Right ventricle myocardium inferior (tissue), 1 donor: ENCODE data around the gene RAD51AP2. TPM values are rescaled to one million over a fixed set of nuclear protein-coding genes. Genes with fewer than 3 reads are reported as not detected.
"Not testable (repeated sequence)": the region's sequence is repeated elsewhere in the genome, so short reads cannot be mapped to it uniquely, and the experiment has no call there.

ENCODE experiments used
- ATAC-seq: fragments of 200-7000 bp; cut with Tn5 transposase; one replicate; pipeline ENCODE4 v1.9.1; 2020; ENCODE audit warnings: mild to moderate bottlenecking, moderate library complexity
- DNase-seq: peaks from one replicate; pipeline ENCODE4 v3.0.0; 2021; ENCODE audit errors: missing footprints
- intact Hi-C: fragments of 100-400 bp; cut with DNase I; formaldehyde crosslinking; loops from one replicate; pipeline ENCODE4 v1.11.0; 2022
- total RNA-seq: library from RNA; stranded (reverse); fragmentation: NEBNext Ultra II Directional; extraction: Animal tissue kit (Norgen Biotek cat#: 25700); gene quantifications from one replicate; pipeline ENCODE4 v1.2.1, GENCODE V29; 2021
- donor health status: DM: no; HTN: yes; CAD: no; lungs with severe emphysema.

Gene RAD51AP2
- total RNA-seq, 1 donor from 2014 or later, result 0.11 TPM

DNA sequence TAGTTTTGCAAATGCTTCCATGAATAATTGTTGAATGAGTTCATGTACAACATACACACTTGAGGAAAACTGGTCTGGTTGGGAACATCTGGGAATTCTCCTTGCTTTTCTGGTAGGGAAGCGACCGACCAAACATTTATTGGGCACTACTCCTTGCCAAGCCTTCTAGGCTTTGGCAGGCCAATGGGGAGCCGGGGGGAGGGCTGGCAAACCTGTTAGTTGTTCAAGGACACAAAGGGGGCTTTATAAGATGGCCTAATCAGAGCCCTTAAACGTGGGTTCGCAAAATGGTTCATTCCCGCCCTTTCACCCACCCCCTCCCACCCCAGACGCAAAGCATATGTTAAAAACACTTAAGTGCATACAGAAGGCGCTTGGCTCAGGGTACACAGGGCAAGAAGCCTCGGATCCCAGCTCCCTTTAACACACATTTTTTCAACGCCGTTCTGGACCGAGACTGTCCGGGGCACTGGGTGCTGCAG lies 21.4 kb upstream of the RAD51AP2 start:
- DNase-seq (peak; percentile 46), ATAC-seq (peak; percentile 32)
- intact Hi-C loops, result loop anchor here (2.0 to 10.0 kb wide), 6 partner anchors 21 to 128 kb away; partner anchors contain the start of gene RAD51AP2

DNA sequence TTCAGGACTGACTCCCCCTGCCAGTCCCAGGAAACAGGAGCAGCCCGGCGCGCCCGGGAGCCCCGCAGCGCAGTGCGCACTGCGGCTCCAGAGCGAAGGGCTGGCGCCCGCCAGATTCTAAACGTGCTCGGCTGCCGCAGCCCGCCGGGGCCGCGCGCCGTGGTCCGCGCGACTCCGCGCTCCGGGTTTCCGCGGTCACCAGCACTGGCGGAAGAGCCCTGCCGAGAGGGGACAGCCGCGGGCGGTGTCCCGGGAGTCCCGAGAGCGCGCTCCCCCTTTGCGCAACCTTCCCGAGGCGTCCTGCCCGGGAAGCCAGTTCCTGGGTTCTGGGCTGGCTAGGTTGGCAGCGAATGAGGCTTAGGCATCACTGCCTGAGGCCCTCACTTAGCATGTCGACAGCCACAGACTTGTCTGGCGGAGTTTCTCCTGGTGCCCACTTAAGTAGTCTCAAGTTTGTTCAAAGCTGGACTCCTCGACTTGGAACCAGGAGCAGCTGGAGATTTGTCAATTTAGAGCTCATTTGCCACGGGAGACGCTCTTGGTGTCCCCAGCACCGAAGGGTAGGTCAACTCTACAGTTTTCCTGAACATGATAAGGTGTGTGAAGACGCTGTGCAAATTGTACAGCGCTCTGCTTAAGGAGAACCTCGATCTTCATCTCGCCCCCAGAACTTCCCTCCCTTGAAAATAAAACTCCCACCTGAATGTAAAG lies 20.8 kb upstream of the RAD51AP2 start:
- DNase-seq (peak; percentile 79), ATAC-seq (peak; percentile 89)
- intact Hi-C loops, result loop anchor here (2.0 to 5.0 kb wide), 3 partner anchors 20 to 73 kb away; partner anchors contain the start of gene RAD51AP2

DNA sequence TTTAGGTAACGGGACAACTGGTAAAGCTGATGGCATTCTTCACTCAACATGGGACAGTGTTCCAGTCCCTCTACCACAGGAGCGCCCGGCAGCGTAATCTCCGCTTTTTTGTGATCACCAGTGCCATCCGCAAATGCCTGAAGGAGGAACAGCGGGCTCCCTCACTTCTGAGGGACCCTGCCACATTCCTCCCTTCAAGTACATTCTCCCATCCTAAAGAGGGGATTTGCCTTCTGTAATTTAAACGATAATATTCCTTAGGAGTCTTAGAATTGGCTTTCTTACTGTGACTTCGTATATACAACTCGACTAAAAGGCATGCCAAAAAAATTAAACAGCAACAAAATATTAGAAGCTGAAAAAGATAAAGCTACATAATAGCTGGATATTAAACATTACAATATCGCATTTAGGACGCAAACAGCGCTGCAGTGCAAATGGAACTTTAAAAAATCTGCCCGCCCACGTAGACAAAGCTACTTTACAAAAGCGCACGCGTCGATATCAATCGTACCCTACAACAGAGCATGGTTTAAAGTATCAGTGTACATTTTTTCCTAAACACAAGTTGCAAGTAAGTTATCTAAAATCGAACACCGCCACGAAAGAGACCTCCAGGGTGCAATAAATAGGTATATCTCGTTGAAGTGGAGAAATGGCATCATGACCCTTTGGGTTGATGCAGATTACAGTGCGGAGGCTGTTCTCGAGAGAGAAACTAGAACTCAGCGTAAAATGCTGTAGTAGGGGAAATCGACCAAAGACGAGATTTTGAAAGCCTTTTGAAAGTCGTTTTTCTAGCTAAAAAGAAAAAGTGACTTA lies 20.0 kb upstream of the RAD51AP2 start:
- no peak for DNase-seq
- ATAC-seq, result peak; percentile 6
- intact Hi-C loops, result loop anchor here (2.0 to 5.0 kb wide), 3 partner anchors 19 to 74 kb away; partner anchors contain the start of gene RAD51AP2

- intact Hi-C loops, result loop anchor here (5.0 kb wide), 1 partner anchor 76 kb away; no protein-coding TSS in a partner anchor
- no peak for DNase-seq
- ATAC-seq, result no peak
These were observed 18.2 kb upstream of the RAD51AP2 start for GRCh38 chr2:17536416-17536815.

DNA sequence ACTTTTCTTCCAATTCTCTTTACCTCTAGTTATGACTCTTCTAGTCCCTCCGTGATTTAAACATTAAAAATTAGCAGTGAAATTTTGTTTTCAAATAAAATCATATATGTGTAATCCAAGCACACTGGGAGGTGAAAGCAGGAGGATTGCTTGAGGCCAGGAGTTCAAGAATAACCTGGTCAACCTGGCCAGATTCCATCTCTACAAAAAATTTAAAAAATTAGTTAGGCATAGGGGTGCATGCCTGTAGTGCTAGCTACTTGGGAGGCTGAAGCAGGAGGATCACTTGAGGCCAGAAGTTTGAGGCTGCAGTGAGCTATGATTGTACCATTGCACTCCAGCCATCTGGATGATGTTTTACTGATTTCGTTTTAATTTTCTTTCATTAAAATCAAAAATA lies 15.3 kb upstream of the RAD51AP2 start:
- intact Hi-C loops, result no loop called here
- no peak for ATAC-seq
- no peak for DNase-seq

DNA sequence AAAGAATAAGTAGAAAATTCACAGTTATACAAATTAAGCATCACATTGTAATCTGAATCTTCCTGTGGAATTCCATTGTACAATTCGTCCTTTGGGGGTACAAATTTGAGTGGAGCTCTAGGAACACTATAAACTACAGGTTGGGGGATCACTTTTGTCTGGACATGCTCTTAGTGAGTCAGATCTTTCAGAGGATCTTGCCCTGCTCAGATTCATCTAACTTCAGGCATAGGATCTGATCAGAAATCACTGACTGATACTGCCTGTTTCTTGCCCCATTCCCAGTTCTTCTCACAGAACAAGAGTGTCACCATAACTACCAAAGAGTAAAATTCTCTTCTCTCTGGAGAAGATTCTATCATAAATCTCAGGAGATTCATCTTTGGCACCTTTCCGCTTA lies 11.5 kb upstream of the RAD51AP2 start:
- intact Hi-C loops, result no loop called here
- ATAC-seq, result no peak
- DNase-seq, result no peak

DNA sequence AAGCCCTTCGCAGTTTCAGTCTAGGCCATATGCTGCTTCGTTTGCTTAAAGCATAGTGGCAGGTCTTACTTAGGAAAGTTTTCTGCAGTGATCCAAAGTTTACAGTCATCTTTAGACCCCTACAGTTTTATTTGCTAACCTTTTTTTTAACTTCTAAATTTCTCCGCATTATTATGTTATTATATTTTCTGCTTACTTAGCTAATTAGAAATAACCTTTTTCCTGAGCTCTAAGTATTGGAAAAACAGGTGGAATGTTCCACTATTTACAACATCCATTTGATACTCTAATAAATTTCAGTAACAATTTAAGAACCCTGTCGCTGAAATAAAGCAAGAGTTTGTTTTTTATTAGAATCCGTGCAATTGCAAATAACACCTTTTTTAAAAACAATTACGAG lies 4.1 kb upstream of the RAD51AP2 start:
- intact Hi-C loops, result no loop called here
- ATAC-seq (no peak), DNase-seq (no peak)

- DNase-seq, result no peak
- intact Hi-C loops, result no loop called here
These were observed 3.4 kb upstream of the RAD51AP2 start for GRCh38 chr2:17521621-17522020.

GRCh38 chr2:17520761-17521160 lies 2.5 kb upstream of the RAD51AP2 start:
- DNase-seq, result no peak
- no peak for ATAC-seq
- intact Hi-C loops, result no loop called here

More at GRCh38 chr2:17521621-17522020, 3.4 kb upstream of the RAD51AP2 start:
- ATAC-seq, result no peak

GRCh38 chr2:17519486-17519885 lies 1.2 kb upstream of the RAD51AP2 start:
- ATAC-seq (no peak), DNase-seq (no peak)
- intact Hi-C loops, result loop anchor here (2.0 to 5.0 kb wide), 2 partner anchors 19 to 58 kb away; no protein-coding TSS in a partner anchor

GRCh38 chr2:17517481-17518211 lies 594 bp downstream of the RAD51AP2 start:
- intact Hi-C loops, result loop anchor here (2.0 to 5.0 kb wide), 2 partner anchors 21 to 60 kb away; no protein-coding TSS in a partner anchor
- DNase-seq, result no peak
- ATAC-seq, result no peak

DNA sequence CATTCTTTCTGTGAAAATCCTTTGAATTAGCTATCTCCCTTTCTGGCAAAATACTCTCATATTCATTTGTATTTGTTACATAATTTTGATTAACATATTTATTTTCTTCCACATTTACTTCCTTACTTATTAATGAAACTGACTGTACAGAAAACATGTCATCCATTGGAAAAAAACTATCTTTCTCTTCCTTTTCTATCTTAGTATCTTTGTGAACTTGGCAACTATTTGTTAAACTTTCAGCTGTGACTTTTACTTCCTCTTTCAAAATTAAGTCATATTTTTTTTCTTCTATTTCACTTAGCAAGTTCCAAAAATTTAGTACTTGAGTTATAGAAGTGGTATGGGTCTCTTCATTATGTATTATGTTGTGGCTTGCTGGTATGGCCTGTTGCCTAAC lies 2.6 kb downstream of the RAD51AP2 start:
- intact Hi-C loops, result loop anchor here (5.0 kb wide), 1 partner anchor 62 kb away; no protein-coding TSS in a partner anchor
- no peak for ATAC-seq
- no peak for DNase-seq

- DNase-seq, result no peak
- intact Hi-C loops, result no loop called here
- ATAC-seq, result no peak
These were observed 11.3 kb downstream of the RAD51AP2 start for GRCh38 chr2:17506736-17507616.

GRCh38 chr2:17497718-17498117 lies 20.5 kb downstream of the RAD51AP2 start:
- no peak for ATAC-seq
- no peak for DNase-seq
- intact Hi-C loops, result no loop called here

DNA sequence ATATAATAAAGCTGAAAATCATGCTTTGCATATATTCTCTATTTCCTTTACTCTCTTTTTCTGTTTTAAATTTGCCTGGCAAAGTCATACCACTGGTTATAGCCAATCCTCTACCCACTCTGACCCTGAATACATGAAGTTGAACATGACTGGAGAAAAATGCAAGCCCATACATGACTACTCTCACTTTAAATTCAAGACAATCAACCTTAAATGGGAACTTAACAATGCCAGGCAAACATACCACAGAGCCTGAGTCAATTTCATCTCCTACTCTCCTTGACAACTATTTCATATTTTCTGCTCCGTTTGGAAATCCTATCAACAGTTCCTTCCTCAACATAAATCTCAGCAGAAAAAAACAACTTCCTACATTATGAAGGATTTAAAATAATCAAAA lies 22.6 kb downstream of the RAD51AP2 start:
- intact Hi-C loops, result no loop called here
- DNase-seq (no peak), ATAC-seq (no peak)

GRCh38 chr2:17490165-17490564 lies 28.1 kb downstream of the RAD51AP2 start:
- ATAC-seq, DNase-seq, intact Hi-C loops: not testable (repeated sequence)

DNA sequence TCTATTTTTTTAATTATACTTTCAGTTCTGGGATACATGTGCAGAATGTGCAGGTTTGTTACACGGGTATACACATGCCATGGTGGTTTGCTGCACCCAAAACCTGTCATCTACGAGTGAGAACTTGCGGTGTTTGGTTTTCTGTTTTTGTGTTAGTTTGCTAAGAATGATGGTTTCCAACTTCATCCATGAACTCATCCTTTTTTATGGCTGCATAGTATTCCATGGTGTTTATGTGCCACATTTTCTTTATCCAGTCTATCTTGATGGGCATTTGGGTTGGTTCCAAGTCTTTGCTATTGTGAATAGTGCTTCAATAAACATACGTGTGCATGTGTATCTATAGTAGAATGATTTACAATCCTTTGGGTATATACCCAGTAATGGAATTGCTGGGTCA lies 29.6 kb downstream of the RAD51AP2 start:
- DNase-seq, intact Hi-C loops, ATAC-seq: not testable (repeated sequence)

GRCh38 chr2:17483496-17483895 lies 34.7 kb downstream of the RAD51AP2 start:
- DNase-seq, result no peak
- ATAC-seq, result no peak
- intact Hi-C loops, result no loop called here
